WTC11 (cell line): Measurements from ENCODE around the gene SEC24C. TPM values are rescaled to one million over a fixed set of nuclear protein-coding genes. Genes with fewer than 3 reads are reported as not detected.

Experiments
- ATAC-seq: fragments of 200-7000 bp; cut with Tn5 transposase; 2 replicates; pipeline ENCODE4 v1.10.0; 2021; ENCODE audit warnings: mild to moderate bottlenecking, moderate library complexity
- CTCF ChIA-PET: fragments of 300-600 bp; sonication (Branson Sonifier 250); formaldehyde crosslinking; loops from one replicate; lab custom pipeline; 2021; ENCODE audit warnings: antibody characterized with exemption; lab: Charles Lee
- POLR2A ChIA-PET: fragments of 350-600 bp; sonication (Branson Sonifier 250); formaldehyde crosslinking; loops from one replicate; lab custom pipeline; 2021; ENCODE audit warnings: antibody characterized with exemption; lab: Charles Lee
- DNase-seq: peaks from one replicate; pipeline ENCODE4 v3.0.0; 2021; ENCODE audit warnings: low spot score
- H3K27ac Mint-ChIP-seq: 2 replicates; pipeline ENCODE4 v1.8.0; 2021; ENCODE audit warnings: mixed read lengths
- H3K27me3 Mint-ChIP-seq: 2 replicates; pipeline ENCODE4 v1.8.0; 2021; ENCODE audit warnings: low read depth, mild to moderate bottlenecking, moderate library complexity, mixed read lengths
- H3K36me3 Mint-ChIP-seq: 2 replicates; pipeline ENCODE4 v1.8.0; 2021; ENCODE audit warnings: mixed read lengths
- H3K4me1 Mint-ChIP-seq: 2 replicates; pipeline ENCODE4 v1.8.0; 2022; ENCODE audit warnings: mixed read lengths
- H3K4me3 Mint-ChIP-seq: 2 replicates; pipeline ENCODE4 v1.8.0; 2021; ENCODE audit warnings: mild to moderate bottlenecking, moderate library complexity, mixed read lengths
- H3K9me3 Mint-ChIP-seq: 2 replicates; pipeline ENCODE4 v1.8.0; 2021; ENCODE audit warnings: mixed read lengths
- ATF1 ChIP-seq: sonication (generic); formaldehyde crosslinking; IDR thresholded peaks from 2 replicates; pipeline ENCODE4 v1.8.1; 2023; ENCODE audit warnings: mild to moderate bottlenecking, moderate library complexity, missing genetic modification reagents
- ATF3 ChIP-seq: sonication (generic); formaldehyde crosslinking; conservative IDR thresholded peaks from 2 replicates; pipeline ENCODE4 v1.8.1; 2022; ENCODE audit warnings: mild to moderate bottlenecking, missing genetic modification reagents
- ATF6 ChIP-seq: sonication (generic); formaldehyde crosslinking; IDR thresholded peaks from 2 replicates; pipeline ENCODE4 v1.8.1; 2023; ENCODE audit warnings: mild to moderate bottlenecking, missing genetic modification reagents
- CTCF ChIP-seq: fragments of 200-600 bp; IDR thresholded peaks from 2 replicates; pipeline ENCODE4 v1.8.0; 2022; ENCODE audit warnings: antibody characterized with exemption
- FOXP1 ChIP-seq: sonication (generic); formaldehyde crosslinking; IDR thresholded peaks from 2 replicates; pipeline ENCODE4 v1.8.0; 2022; ENCODE audit warnings: missing genetic modification reagents, mild to moderate bottlenecking, moderate library complexity, borderline replicate concordance
- FOXP4 ChIP-seq: sonication (generic); formaldehyde crosslinking; IDR thresholded peaks from 2 replicates; pipeline ENCODE4 v1.8.0; 2022; ENCODE audit warnings: mild to moderate bottlenecking, missing genetic modification reagents
- RELA ChIP-seq: sonication (generic); formaldehyde crosslinking; IDR thresholded peaks from 2 replicates; pipeline ENCODE4 v1.8.1; 2022; ENCODE audit warnings: missing genetic modification reagents, mild to moderate bottlenecking, borderline replicate concordance
- SOX15 ChIP-seq: fragments of 250-450 bp; sonication (Bioruptor Pico); IDR thresholded peaks from 2 replicates; pipeline ENCODE4 v1.9.0; 2021; ENCODE audit warnings: mild to moderate bottlenecking
- TCF7 ChIP-seq: sonication (generic); formaldehyde crosslinking; IDR thresholded peaks from 2 replicates; pipeline ENCODE4 v1.8.0; 2022; ENCODE audit warnings: mild to moderate bottlenecking, low read depth, missing genetic modification reagents, moderate library complexity
- TEAD1 ChIP-seq: sonication (generic); formaldehyde crosslinking; IDR thresholded peaks from 2 replicates; pipeline ENCODE4 v1.8.0; 2022; ENCODE audit warnings: mild to moderate bottlenecking, missing genetic modification reagents
- TEAD4 ChIP-seq: sonication (generic); formaldehyde crosslinking; IDR thresholded peaks from 2 replicates; pipeline ENCODE4 v1.8.0; 2022; ENCODE audit warnings: mild to moderate bottlenecking, missing genetic modification reagents
- USF2 ChIP-seq: sonication (generic); formaldehyde crosslinking; IDR thresholded peaks from 2 replicates; pipeline ENCODE4 v1.8.1; 2023; ENCODE audit warnings: mild to moderate bottlenecking, missing genetic modification reagents, moderate library complexity
- ZMAT4 ChIP-seq: fragments of 250-450 bp; sonication (Bioruptor Pico); IDR thresholded peaks from 2 replicates; pipeline ENCODE4 v1.9.0; 2021; ENCODE audit warnings: mild to moderate bottlenecking
- ZNF138 ChIP-seq: sonication (generic); formaldehyde crosslinking; conservative IDR thresholded peaks from 2 replicates; pipeline ENCODE4 v1.8.1; 2022; ENCODE audit warnings: mild to moderate bottlenecking, moderate library complexity, missing genetic modification reagents
- ZNF263 ChIP-seq: sonication (generic); formaldehyde crosslinking; IDR thresholded peaks from 2 replicates; pipeline ENCODE4 v1.8.1; 2022; ENCODE audit warnings: low read depth, mild to moderate bottlenecking, moderate library complexity, missing genetic modification reagents
- ZNF396 ChIP-seq: fragments of 250-450 bp; sonication (Bioruptor Pico); IDR thresholded peaks from 2 replicates; pipeline ENCODE4 v1.8.0; 2021; ENCODE audit warnings: mild to moderate bottlenecking, moderate library complexity, borderline replicate concordance
- ZSCAN18 ChIP-seq: fragments of 250-450 bp; sonication (Bioruptor Pico); IDR thresholded peaks from 2 replicates; pipeline ENCODE4 v2.1.2; 2022; ENCODE audit warnings: mild to moderate bottlenecking, moderate library complexity
- total RNA-seq: library from RNA; stranded (reverse); gene quantifications from 3 replicates; pipeline ENCODE4 v1.2.3, GENCODE V29; 2021

Gene SEC24C
- total RNA-seq, 1 experiment from 2014 or later = 74.2 TPM

GRCh38 chr10:73763343-73763742, 19.2 kb downstream of the SEC24C start (continued):
- TF ChIP-seq ATF6 (CRISPR knock-in tag) = no peak
- TF ChIP-seq RELA = no peak
- no peak for TF ChIP-seq ZNF263 (CRISPR knock-in tag)
- no peak for TF ChIP-seq ATF1 (CRISPR knock-in tag)
- no peak for TF ChIP-seq ZNF138 (CRISPR knock-in tag)
- no peak for TF ChIP-seq ZSCAN18
- no peak for TF ChIP-seq FOXP4 (CRISPR knock-in tag)
- no peak for TF ChIP-seq SOX15 (CRISPR knock-in tag)
- TF ChIP-seq, all 79 proteins: peak for 0

GRCh38 chr10:73765066-73765465, 20.9 kb downstream of the SEC24C start:
- no peak for ATAC-seq
- no peak overlapping the region for H3K4me3 Mint-ChIP-seq
- H3K27me3 Mint-ChIP-seq = no peaks in the 10 kb centered on the region
- H3K27ac Mint-ChIP-seq = no peak overlapping the region
- ChIA-PET CTCF (no interaction called here), POLR2A (no interaction called here)
- peaks cover 70% of the 10 kb centered on the region for H3K36me3 Mint-ChIP-seq
- H3K4me1 Mint-ChIP-seq = peaks cover 5% of the 10 kb centered on the region; the same call in 1 of the 2 replicates
- TF ChIP-seq TEAD4 (no peak), USF2 (CRISPR knock-in tag) (no peak), ATF3 (CRISPR knock-in tag) (no peak), TCF7 (CRISPR knock-in tag) (no peak), ATF6 (CRISPR knock-in tag) (no peak)
- no peaks in the 10 kb centered on the region for H3K9me3 Mint-ChIP-seq
- no peak for DNase-seq

- POLR2A ChIA-PET = no interaction called here
- no peak for TF ChIP-seq TEAD1 (CRISPR knock-in tag)
- TF ChIP-seq CTCF = no peak
- TF ChIP-seq ZMAT4 = no peak
- no peak for TF ChIP-seq ZNF396 (CRISPR knock-in tag)
- no peak for TF ChIP-seq SOX15 (CRISPR knock-in tag)
- TF ChIP-seq FOXP1 (CRISPR knock-in tag) = no peak
- TF ChIP-seq ZSCAN18 = no peak
- CTCF ChIA-PET = interaction anchor here (0.5 to 1.3 kb wide), 6 partner anchors 13 to 190 kb away, joined by 3 to 7 read pairs (median 4); partner anchors contain the start of gene ZSWIM8
- no peak overlapping the region for H3K4me3 Mint-ChIP-seq
- ATAC-seq (peak; percentile 22), DNase-seq (peak; percentile 25)
- H3K27me3 Mint-ChIP-seq = no peaks in the 10 kb centered on the region
- no peaks in the 10 kb centered on the region for H3K9me3 Mint-ChIP-seq
- H3K36me3 Mint-ChIP-seq = peaks cover 51% of the 10 kb centered on the region
- H3K4me1 Mint-ChIP-seq = peaks cover 20% of the 10 kb centered on the region
- H3K27ac Mint-ChIP-seq = peak overlapping the region; percentile 10; the same call in 1 of the 2 replicates
These were observed 24.7 kb downstream of the SEC24C start for GRCh38 chr10:73768881-73769280.
